Measurements from ENCODE around the gene CCNK.

CCNK gene

DNA sequence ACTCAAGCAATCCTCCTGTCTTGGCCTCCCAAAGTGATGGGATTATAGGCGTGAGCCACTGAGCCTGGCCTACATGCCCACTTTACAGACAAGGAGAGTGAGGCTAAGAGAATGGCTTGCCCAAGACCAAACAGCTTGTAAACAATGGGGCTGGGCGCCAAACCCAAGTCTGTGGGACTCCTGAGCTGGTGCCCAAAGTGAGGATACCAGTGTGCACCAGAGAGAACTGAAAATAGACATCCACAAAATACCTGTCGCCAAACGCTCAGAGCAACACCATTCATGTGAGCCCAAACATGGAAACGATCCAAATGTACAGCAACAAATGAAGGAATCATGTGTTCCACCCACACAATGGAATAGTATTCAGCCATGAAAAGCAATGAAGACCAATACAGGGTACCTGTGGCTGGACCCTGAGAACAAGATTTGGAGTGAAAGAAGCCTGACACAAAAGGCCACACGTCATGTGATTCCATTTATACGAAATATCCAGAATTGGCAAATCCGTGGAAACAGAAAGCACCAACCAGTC is 38.2 kb downstream of the CCNK start:
- Histone ChIP-seq H3K36me3 (ENCODE audit: insufficient read depth, low read length) (peaks cover 9% of the 10 kb centered on the region; the same call in 1 of the 2 replicates), H2AFZ (ENCODE audit: low read length) (no peak overlapping the region), H3K4me1 (ENCODE audit: insufficient read depth, low read length, poor library complexity, severe bottlenecking) (no peaks in the 10 kb centered on the region), H3K9me2 (replicated peaks; ENCODE audit: low read depth, low read length) (no peaks in the 10 kb centered on the region), H3K4me3 (ENCODE audit: low read length, poor library complexity, severe bottlenecking) (no peak overlapping the region), H4K20me1 (ENCODE audit: insufficient read depth, low read length, poor library complexity, severe bottlenecking) (peaks cover 8% of the 10 kb centered on the region), H3K79me2 (ENCODE audit: insufficient read depth, low read length) (no peaks in the 10 kb centered on the region), H3K9ac (ENCODE audit: low read depth, low read length, poor library complexity, severe bottlenecking) (no peak overlapping the region), H3K9me3 (ENCODE audit: insufficient read depth, low read depth, low read length) (no peaks in the 10 kb centered on the region), H3K27me3 (ENCODE audit: insufficient read depth, low read length, poor library complexity, severe bottlenecking) (no peaks in the 10 kb centered on the region), H3K4me2 (ENCODE audit: low read depth, low read length, poor library complexity, severe bottlenecking) (no peak overlapping the region), H3F3A (ENCODE audit: low read depth) (no peaks in the 10 kb centered on the region)
- TF ChIP-seq, protein P1, sequence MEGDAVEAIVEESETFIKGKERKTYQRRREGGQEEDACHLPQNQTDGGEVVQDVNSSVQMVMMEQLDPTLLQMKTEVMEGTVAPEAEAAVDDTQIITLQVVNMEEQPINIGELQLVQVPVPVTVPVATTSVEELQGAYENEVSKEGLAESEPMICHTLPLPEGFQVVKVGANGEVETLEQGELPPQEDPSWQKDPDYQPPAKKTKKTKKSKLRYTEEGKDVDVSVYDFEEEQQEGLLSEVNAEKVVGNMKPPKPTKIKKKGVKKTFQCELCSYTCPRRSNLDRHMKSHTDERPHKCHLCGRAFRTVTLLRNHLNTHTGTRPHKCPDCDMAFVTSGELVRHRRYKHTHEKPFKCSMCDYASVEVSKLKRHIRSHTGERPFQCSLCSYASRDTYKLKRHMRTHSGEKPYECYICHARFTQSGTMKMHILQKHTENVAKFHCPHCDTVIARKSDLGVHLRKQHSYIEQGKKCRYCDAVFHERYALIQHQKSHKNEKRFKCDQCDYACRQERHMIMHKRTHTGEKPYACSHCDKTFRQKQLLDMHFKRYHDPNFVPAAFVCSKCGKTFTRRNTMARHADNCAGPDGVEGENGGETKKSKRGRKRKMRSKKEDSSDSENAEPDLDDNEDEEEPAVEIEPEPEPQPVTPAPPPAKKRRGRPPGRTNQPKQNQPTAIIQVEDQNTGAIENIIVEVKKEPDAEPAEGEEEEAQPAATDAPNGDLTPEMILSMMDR (conservative IDR thresholded peaks at IDR 0.05; ENCODE audit: low read length) = no peak
- TF ChIP-seq EZH2phosphoT487 (IDR thresholded peaks at IDR 0.05; ENCODE audit: borderline replicate concordance) = no peak

DNA sequence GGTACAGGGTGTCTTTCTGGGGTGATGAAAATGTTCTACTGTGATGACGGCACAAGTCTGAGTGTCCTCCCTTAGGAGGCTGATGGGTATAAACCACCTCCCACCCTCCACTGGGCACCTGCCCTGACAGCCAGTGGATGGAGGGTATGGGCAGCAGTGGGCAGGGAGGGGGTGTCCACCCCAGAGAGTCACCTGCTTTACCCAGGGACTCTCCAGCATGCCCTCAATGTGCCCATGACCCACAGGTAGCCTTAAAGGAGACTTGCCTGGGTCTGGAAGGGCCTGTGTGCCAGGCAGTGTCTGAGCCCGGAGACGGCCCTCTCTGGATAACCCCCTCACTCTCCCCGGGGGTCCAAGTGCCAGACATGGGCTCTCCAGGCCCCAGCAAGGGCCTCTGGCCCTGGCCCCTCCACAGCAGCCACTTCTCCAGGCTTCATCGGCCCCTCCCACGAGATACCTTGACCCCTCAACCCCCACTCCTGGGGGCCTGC is 38.8 kb downstream of the CCNK start:
- TF ChIP-seq, protein P1 (conservative IDR thresholded peaks at IDR 0.05; ENCODE audit: low read length) = no peak
- TF ChIP-seq EZH2phosphoT487 (IDR thresholded peaks at IDR 0.05; ENCODE audit: borderline replicate concordance) = no peak
- H3K27me3 ChIP-seq (ENCODE audit: insufficient read depth, low read length, poor library complexity, severe bottlenecking) = no peaks in the 10 kb centered on the region
- H3K4me1 ChIP-seq (ENCODE audit: insufficient read depth, low read length, poor library complexity, severe bottlenecking) = no peaks in the 10 kb centered on the region
- no peak overlapping the region for H2AFZ ChIP-seq (ENCODE audit: low read length)
- H3K9me2 ChIP-seq (replicated peaks; ENCODE audit: low read depth, low read length) = no peaks in the 10 kb centered on the region
- no peaks in the 10 kb centered on the region for H3K79me2 ChIP-seq (ENCODE audit: insufficient read depth, low read length)
- H3K9me3 ChIP-seq (ENCODE audit: insufficient read depth, low read depth, low read length) = no peaks in the 10 kb centered on the region
- H3K4me3 ChIP-seq (ENCODE audit: low read length, poor library complexity, severe bottlenecking) = no peak overlapping the region
- H4K20me1 ChIP-seq (ENCODE audit: insufficient read depth, low read length, poor library complexity, severe bottlenecking) = peaks cover 8% of the 10 kb centered on the region
- no peak overlapping the region for H3K4me2 ChIP-seq (ENCODE audit: low read depth, low read length, poor library complexity, severe bottlenecking)
- H3K36me3 ChIP-seq (ENCODE audit: insufficient read depth, low read length) = peaks cover 3% of the 10 kb centered on the region; the same call in 1 of the 2 replicates
- no peak overlapping the region for H3K9ac ChIP-seq (ENCODE audit: low read depth, low read length, poor library complexity, severe bottlenecking)
- H3F3A ChIP-seq (ENCODE audit: low read depth) = no peaks in the 10 kb centered on the region

DNA sequence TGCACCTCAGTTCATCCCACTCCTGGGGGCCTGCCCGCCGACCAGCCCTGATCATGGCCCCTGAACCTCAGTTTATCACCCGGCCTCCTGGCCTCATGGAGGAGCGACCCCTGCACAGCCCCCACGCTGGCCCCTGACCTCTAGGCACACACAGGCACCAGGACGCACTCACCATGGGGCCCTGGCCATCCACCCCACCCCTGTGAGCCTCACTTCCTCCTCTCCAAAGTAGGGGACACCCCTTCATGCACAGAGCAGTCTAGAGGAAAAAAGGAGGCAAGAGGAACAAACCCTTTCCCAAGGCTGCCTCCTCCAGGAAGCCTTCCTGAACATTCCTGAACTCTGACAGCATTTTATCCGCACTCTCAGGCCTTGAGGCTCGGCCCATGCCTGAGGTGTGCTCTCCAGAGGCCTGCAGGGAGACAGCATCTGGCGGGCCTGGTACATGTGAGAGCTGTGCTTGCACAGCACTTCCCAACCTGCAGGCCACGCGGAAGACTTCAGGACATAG is 39.4 kb downstream of the CCNK start:
- H3K4me2 ChIP-seq (ENCODE audit: low read depth, low read length, poor library complexity, severe bottlenecking) = no peak overlapping the region

More for the DNA sequence above, 39.4 kb downstream of the CCNK start:
- H2AFZ ChIP-seq (ENCODE audit: low read length) = no peak overlapping the region
- no peaks in the 10 kb centered on the region for H3K4me1 ChIP-seq (ENCODE audit: insufficient read depth, low read length, poor library complexity, severe bottlenecking)
- H3F3A ChIP-seq (ENCODE audit: low read depth) = no peaks in the 10 kb centered on the region
- H3K9me3 ChIP-seq (ENCODE audit: insufficient read depth, low read depth, low read length) = no peaks in the 10 kb centered on the region
- H3K79me2 ChIP-seq (ENCODE audit: insufficient read depth, low read length) = no peaks in the 10 kb centered on the region
- TF ChIP-seq, protein P1 (conservative IDR thresholded peaks at IDR 0.05; ENCODE audit: low read length) = no peak
- TF ChIP-seq EZH2phosphoT487 (IDR thresholded peaks at IDR 0.05; ENCODE audit: borderline replicate concordance) = no peak
- no peak overlapping the region for H3K9ac ChIP-seq (ENCODE audit: low read depth, low read length, poor library complexity, severe bottlenecking)
- peaks cover 8% of the 10 kb centered on the region for H4K20me1 ChIP-seq (ENCODE audit: insufficient read depth, low read length, poor library complexity, severe bottlenecking)
- H3K4me3 ChIP-seq (ENCODE audit: low read length, poor library complexity, severe bottlenecking) = no peak overlapping the region
- H3K36me3 ChIP-seq (ENCODE audit: insufficient read depth, low read length) = no peaks in the 10 kb centered on the region
- no peaks in the 10 kb centered on the region for H3K27me3 ChIP-seq (ENCODE audit: insufficient read depth, low read length, poor library complexity, severe bottlenecking)
- no peaks in the 10 kb centered on the region for H3K9me2 ChIP-seq (replicated peaks; ENCODE audit: low read depth, low read length)

Data from Loucy (cell line).